HCT116 (cell line): Measurements from ENCODE around the gene PRCP. TPM values are rescaled to one million over a fixed set of nuclear protein-coding genes. Genes with fewer than 3 reads are reported as not detected.
"Not testable (repeated sequence)": the region's sequence is repeated elsewhere in the genome, so short reads cannot be mapped to it uniquely, and the experiment has no call there.

Experiments
- ATAC-seq: fragments of 200-7000 bp; cut with Tn5 transposase; 2 replicates; pipeline ENCODE4 v1.9.1; 2020; ENCODE audit warnings: mild to moderate bottlenecking, moderate library complexity
- BruUV-seq: library from RNA; stranded (reverse); fragments of 400-500 nt; replicated peaks from 2 replicates; lab custom pipeline; 2021; lab: Mats Ljungman, UMichigan
- CTCF ChIA-PET: fragments of 300-600 bp; sonication (Branson Sonifier 250); formaldehyde crosslinking; loops from one replicate; lab custom pipeline; 2021; ENCODE audit warnings: antibody characterized with exemption; lab: Charles Lee
- POLR2A ChIA-PET: fragments of 300-600, 350-600 bp; sonication (Branson Sonifier 250); formaldehyde crosslinking; loops from one replicate; lab custom pipeline; 2021; ENCODE audit warnings: antibody characterized with exemption; lab: Charles Lee
- RAD21 ChIA-PET, 2 experiments: fragments of 300-600 bp; sonication (Branson Sonifier 250); formaldehyde crosslinking; loops; one replicate each; lab custom pipeline; 2023; ENCODE audit warnings: low total read pairs in 2 of 2; ENCODE audit not compliant: uncharacterized antibody in 2 of 2, unreplicated experiment in 2 of 2, low non-redundant PET in 1 of 2; lab: Charles Lee
- DNase-seq: peaks from one replicate; pipeline ENCODE4 v3.0.0-alpha.2; 2010; ENCODE audit warnings: low read depth, low spot score
- H2AFZ ChIP-seq: fragments of 200-600 bp; shearing (Covaris generic), sonication (generic); 2 replicates; pipeline ENCODE4 v1.6.1; 2017; ENCODE audit warnings: low read depth, mixed run types, mixed read lengths, antibody characterized with exemption, low read length; ENCODE audit not compliant: poor library complexity, severe bottlenecking
- H3K27ac ChIP-seq: 2 replicates; pipeline ENCODE4 v1.5.1; 2012; ENCODE audit warnings: low read depth, low read length
- H3K27me3 ChIP-seq: fragments of 200-600 bp; sonication (generic); 2 replicates; pipeline ENCODE4 v1.6.1; 2016; ENCODE audit warnings: mixed run types, low read length, mixed read lengths; ENCODE audit not compliant: insufficient read depth
- H3K36me3 ChIP-seq, 2 experiments: fragments of 200-500 bp in 1 of 2; fragments of 200-600 bp in 1 of 2; sonication (Bioruptor generic) in 1 of 2; sonication (generic) in 1 of 2; 2 replicates each; pipeline versions ENCODE4 v1.5.1 to v1.6.1; 2014 to 2016; ENCODE audit warnings: low read length in 2 of 2, inconsistent platforms in 1 of 2, mixed read lengths in 1 of 2, mixed run types in 1 of 2; ENCODE audit not compliant: insufficient read depth in 2 of 2, control insufficient read depth in 1 of 2
- H3K4me1 ChIP-seq, 2 experiments: fragments of 200-600 bp in 1 of 2; sonication (generic) in 1 of 2; 2 replicates each; pipeline versions ENCODE4 v1.5.1 to v1.6.1; 2012 to 2017; ENCODE audit warnings: low read length in 2 of 2, inconsistent platforms in 1 of 2, mild to moderate bottlenecking in 1 of 2, mixed read lengths in 1 of 2, mixed run types in 1 of 2, moderate library complexity in 1 of 2; ENCODE audit not compliant: insufficient read depth in 2 of 2, control insufficient read depth in 1 of 2
- H3K4me2 ChIP-seq: fragments of 200-600 bp; sonication (generic); 2 replicates; pipeline ENCODE4 v1.6.1; 2017; ENCODE audit warnings: mixed run types, low read length, mixed read lengths
- H3K4me3 ChIP-seq, 2 experiments: fragments of 200-600 bp in 1 of 2; sonication (generic) in 1 of 2; replicated peaks in 1 of 2; 2 replicates each; pipeline ENCODE4 v1.5.1; 2011 to 2016; ENCODE audit warnings: low read length in 2 of 2, control low read depth in 1 of 2, low read depth in 1 of 2, mild to moderate bottlenecking in 1 of 2, mixed read lengths in 1 of 2, mixed run types in 1 of 2
- H3K79me2 ChIP-seq: fragments of 200-600 bp; sonication (generic); 2 replicates; pipeline ENCODE4 v1.6.1; 2017; ENCODE audit warnings: mild to moderate bottlenecking, mixed run types, low read length, moderate library complexity, mixed read lengths; ENCODE audit not compliant: insufficient read depth
- H3K9ac ChIP-seq: fragments of 200-600 bp; sonication (generic); 2 replicates; pipeline ENCODE4 v1.6.1; 2016; ENCODE audit warnings: low read length, mixed read lengths
- H3K9me2 ChIP-seq: fragments of 200-600 bp; sonication (generic), shearing (Covaris generic); 2 replicates; pipeline ENCODE4 v1.6.1; 2017; ENCODE audit warnings: mixed run types, mild to moderate bottlenecking, moderate library complexity; ENCODE audit not compliant: insufficient read depth
- H3K9me3 ChIP-seq, 2 experiments: fragments of 200-500 bp in 1 of 2; fragments of 200-600 bp in 1 of 2; sonication (Bioruptor generic) in 1 of 2; sonication (generic) in 1 of 2; 2 replicates each; pipeline ENCODE4 v1.6.1; 2014 to 2017; ENCODE audit warnings: low read length in 2 of 2, mixed read lengths in 2 of 2, inconsistent platforms in 1 of 2, low read depth in 1 of 2, mild to moderate bottlenecking in 1 of 2, mixed run types in 1 of 2, moderate library complexity in 1 of 2; ENCODE audit not compliant: control insufficient read depth in 1 of 2, insufficient read depth in 1 of 2
- H4K20me1 ChIP-seq: fragments of 200-600 bp; sonication (generic), shearing (Covaris generic); 2 replicates; pipeline ENCODE4 v1.6.1; 2017; ENCODE audit warnings: mixed run types, mild to moderate bottlenecking, moderate library complexity; ENCODE audit not compliant: insufficient read depth
- intact Hi-C: fragments of 100-400 bp; cut with micrococcal nuclease; formaldehyde crosslinking; loops from 2 replicates; pipeline ENCODE4 v1.10.0; 2022
- total RNA-seq: library from RNA; stranded (reverse); gene quantifications from one replicate; pipeline ENCODE4 v1.2.1, GENCODE V29; 2021; ENCODE audit not compliant: unreplicated experiment

Gene PRCP
- total RNA-seq, 1 experiment from 2014 or later: 50.0 TPM

DNA sequence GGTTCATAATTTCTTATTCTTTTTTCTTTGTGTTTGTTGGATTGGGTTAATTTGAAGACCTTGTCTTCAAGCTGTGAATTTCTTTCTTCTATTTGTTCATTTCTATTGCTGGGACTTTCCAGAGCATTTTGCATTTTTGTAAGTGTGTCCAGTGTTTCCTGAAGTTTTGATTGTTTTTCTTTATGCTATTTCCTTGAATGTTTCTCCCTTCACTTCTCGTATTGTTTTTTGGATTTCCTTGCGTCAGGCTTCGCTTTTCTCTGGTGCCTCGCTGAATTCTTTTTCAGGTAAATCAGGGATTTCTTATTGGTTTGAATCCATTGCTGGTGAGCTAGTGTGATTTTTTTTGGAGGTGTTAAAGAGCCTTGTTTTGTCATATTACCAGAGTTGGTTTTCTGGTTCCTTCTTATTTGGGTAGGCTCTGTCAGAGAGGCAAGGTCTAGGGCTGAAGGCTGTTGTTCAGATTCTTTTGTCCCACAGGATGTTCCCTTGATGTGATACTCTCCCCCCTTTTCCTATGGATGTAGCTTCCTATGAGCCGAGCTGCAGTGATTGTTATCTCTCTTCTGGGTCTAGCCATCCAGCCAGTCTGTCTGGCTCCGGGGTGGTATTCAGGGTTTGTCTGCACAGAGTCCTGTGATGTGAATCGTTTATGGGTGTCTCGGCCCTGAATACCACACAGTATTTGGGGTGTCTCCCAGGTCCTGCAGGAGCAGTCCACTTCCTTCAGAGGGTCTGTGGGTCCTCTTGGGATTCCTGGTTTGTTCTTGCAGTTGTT lies 22.4 kb upstream of the PRCP start:
- RAD21 ChIA-PET, ATAC-seq, H4K20me1 ChIP-seq, H3K9ac ChIP-seq, BruUV-seq, H3K4me3 ChIP-seq, CTCF ChIA-PET, H3K27ac ChIP-seq, intact Hi-C loops, H3K4me1 ChIP-seq, H3K27me3 ChIP-seq, H3K9me3 ChIP-seq, DNase-seq, POLR2A ChIA-PET, H3K9me2 ChIP-seq, H2AFZ ChIP-seq, H3K4me2 ChIP-seq, H3K36me3 ChIP-seq: not testable (repeated sequence)
- peaks cover 18% of the 10 kb centered on the region for H3K79me2 ChIP-seq

DNA sequence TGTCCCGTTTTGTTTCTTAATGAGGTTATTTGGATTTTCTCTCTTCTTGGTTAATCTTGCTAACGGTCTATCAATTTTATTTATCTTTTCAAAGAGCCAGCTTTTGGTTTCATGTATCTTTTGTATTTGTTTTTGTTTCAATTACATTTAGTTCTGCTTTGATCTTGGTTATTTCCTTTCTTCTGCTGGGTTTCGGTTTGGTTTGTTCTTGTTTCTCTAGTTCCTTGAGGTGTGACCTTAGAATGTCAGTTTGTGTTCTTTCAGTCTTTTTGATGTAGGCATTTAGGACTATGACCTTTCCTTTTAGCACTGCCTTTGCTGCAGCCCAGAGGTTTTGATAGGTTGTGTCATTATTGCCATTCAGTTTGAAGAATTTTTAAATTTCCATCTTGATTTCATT lies 20.0 kb upstream of the PRCP start:
- H3K27me3 ChIP-seq, H3K9me2 ChIP-seq, H3K36me3 ChIP-seq, CTCF ChIA-PET, H3K27ac ChIP-seq, BruUV-seq, H3K9ac ChIP-seq, DNase-seq, intact Hi-C loops, H3K4me3 ChIP-seq, H3K4me1 ChIP-seq, H3K9me3 ChIP-seq, H2AFZ ChIP-seq, POLR2A ChIA-PET, H3K4me2 ChIP-seq, H4K20me1 ChIP-seq, RAD21 ChIA-PET, ATAC-seq: not testable (repeated sequence)
- H3K79me2 ChIP-seq: peaks cover 19% of the 10 kb centered on the region

DNA sequence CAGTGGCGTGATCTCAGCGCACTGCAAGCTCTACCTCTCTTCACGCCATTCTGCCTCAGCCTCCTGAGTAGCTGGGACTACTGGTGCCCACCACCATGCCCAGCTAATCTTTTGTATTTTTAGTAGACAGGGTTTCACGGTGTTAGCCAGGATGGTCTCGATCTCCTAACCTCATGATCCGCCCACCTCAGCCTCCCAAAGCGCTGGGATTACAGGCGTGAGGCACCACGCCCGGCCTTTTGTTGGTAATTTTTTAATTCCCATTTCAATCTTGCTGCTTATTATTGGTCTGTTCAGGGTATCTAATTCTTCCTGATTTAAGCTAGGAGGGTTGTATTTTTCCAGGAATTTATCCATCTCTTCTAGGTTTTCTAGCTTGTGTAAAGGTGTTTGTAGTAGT lies 19.6 kb upstream of the PRCP start:
- Histone ChIP-seq H3K79me2 (peaks cover 19% of the 10 kb centered on the region), H3K36me3 (peaks cover 0 to 12% of the 10 kb centered on the region in 2 experiments; a peak in 2 of 4 replicates)
- H3K9ac ChIP-seq, CTCF ChIA-PET, H3K4me1 ChIP-seq, RAD21 ChIA-PET, H3K4me2 ChIP-seq, BruUV-seq, H3K27ac ChIP-seq, H3K9me3 ChIP-seq, intact Hi-C loops, H3K27me3 ChIP-seq, ATAC-seq, H3K4me3 ChIP-seq, H2AFZ ChIP-seq, DNase-seq, H3K9me2 ChIP-seq, H4K20me1 ChIP-seq, POLR2A ChIA-PET: not testable (repeated sequence)
